Esophagus mucosa (tissue), 1 donor: ENCODE results near the gene JSRP1. TPM values are rescaled to one million over a fixed set of nuclear protein-coding genes. Genes with fewer than 3 reads are reported as not detected.
A peak's percentile ranks its signal among the peaks of the same experiment; 100 is the strongest.

Experiments used
- ATAC-seq: fragments of 200-7000 bp; cut with Tn5 transposase; one replicate; pipeline ENCODE4 v1.9.1; 2020
- total RNA-seq: library from RNA; stranded (reverse); gene quantifications from one replicate; pipeline ENCODE4 v1.2.4, GENCODE V29; 2023
- donor health status: DM: yes; HTN: yes; CAD: no.

Gene JSRP1
- total RNA-seq, 1 donor from 2014 or later = not detected

- no peak for ATAC-seq
Measured at GRCh38 chr19:2232286-2233151, 23.7 kb downstream of the JSRP1 start.

GRCh38 chr19:2231621-2232221 lies 24.5 kb downstream of the JSRP1 start:
- ATAC-seq = no peak

- peak; percentile 1 for ATAC-seq
Measured at GRCh38 chr19:2230807-2231533, 25.2 kb downstream of the JSRP1 start.

- no peak for ATAC-seq
Measured at GRCh38 chr19:2230033-2230531, 26.1 kb downstream of the JSRP1 start.

- ATAC-seq = no peak
Measured at GRCh38 chr19:2229103-2230032, 26.8 kb downstream of the JSRP1 start.

GRCh38 chr19:2228157-2229030 lies 27.8 kb downstream of the JSRP1 start:
- ATAC-seq = no peak

- ATAC-seq = peak; percentile 67
Measured at GRCh38 chr19:2227415-2228156, 28.6 kb downstream of the JSRP1 start.

- ATAC-seq = no peak
Measured at GRCh38 chr19:2226840-2227360, 29.3 kb downstream of the JSRP1 start.

- no peak for ATAC-seq
Measured at GRCh38 chr19:2226051-2226839, 30.0 kb downstream of the JSRP1 start.

- no peak for ATAC-seq
Measured at GRCh38 chr19:2225415-2226050, 30.7 kb downstream of the JSRP1 start.

- no peak for ATAC-seq
Measured at GRCh38 chr19:2224754-2225349, 31.4 kb downstream of the JSRP1 start.

- ATAC-seq = peak; percentile 17
Measured at GRCh38 chr19:2223959-2224358, 32.3 kb downstream of the JSRP1 start.

- no peak for ATAC-seq
Measured at GRCh38 chr19:2223391-2223790, 32.8 kb downstream of the JSRP1 start.

- no peak for ATAC-seq
Measured at GRCh38 chr19:2221918-2222317, 34.3 kb downstream of the JSRP1 start.

GRCh38 chr19:2221250-2221831 lies 34.9 kb downstream of the JSRP1 start:
- no peak for ATAC-seq

- ATAC-seq = no peak
Measured at GRCh38 chr19:2219726-2220125, 36.5 kb downstream of the JSRP1 start.

- no peak for ATAC-seq
Measured at GRCh38 chr19:2217591-2217990, 38.6 kb downstream of the JSRP1 start.
